ENCODE measurements around the gene CNIH2. TPM values are rescaled to one million over a fixed set of nuclear protein-coding genes. Genes with fewer than 3 reads are reported as not detected.
"Not testable (repeated sequence)": the region's sequence is repeated elsewhere in the genome, so short reads cannot be mapped to it uniquely, and the experiment has no call there.

CNIH2 gene
- polyA plus RNA-seq, 3 donors = 0.16 to 1.3 TPM; not detected in 1

DNA sequence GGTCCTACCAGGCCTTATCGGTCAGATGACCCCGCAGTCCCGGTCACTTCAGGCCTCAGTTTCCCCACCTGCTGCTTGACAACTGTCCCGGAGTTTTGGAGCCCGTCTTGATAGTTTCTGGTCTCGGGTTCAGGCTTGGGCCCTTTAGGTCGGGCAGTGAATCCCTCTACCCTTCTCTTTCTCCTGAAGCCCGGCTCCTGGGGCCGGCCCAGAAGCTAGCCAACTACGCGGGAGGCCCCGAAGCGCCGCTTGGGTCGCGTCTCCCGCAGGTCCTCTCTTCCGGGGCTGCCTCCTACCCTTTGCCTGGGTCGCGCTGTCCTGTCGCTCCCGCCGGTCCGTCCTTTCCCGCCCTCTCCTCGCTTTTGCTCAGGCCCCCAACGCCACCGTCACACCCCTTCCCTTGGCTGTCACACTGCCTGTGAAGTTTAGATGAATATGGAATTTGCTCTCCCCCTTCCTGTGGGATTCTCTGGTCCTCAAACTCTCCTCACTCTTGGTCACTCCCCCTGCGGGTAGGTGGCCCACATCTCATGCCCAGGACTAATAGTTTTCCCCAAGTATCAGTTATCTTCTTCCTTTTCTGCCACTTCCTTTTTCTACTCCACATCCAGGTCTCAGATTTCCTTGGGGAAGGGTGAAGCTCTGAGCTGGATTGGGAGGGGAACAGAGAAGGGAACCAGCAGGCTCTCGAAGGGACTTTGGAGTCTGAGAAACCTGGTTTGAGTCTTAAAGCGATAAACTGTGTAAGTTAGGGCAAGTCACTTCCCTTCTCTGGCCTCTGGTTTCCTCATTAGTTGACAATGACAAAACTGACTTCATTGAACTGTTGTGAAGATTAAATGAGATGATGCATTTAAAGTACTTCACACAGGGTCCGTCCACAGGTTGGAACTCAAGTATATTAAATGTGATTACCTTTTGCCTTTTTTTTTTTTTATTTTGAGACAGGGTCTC is 8.7 kb upstream of the CNIH2 start:
- 1 to 3% (median 2%) methylated on average over 26 to 32 of the region's 32 CpGs for WGBS, 3 donors
- peak overlapping the region; percentile 20 for H3K27ac ChIP-seq (ENCODE audit: low read depth, low read length)

DNA sequence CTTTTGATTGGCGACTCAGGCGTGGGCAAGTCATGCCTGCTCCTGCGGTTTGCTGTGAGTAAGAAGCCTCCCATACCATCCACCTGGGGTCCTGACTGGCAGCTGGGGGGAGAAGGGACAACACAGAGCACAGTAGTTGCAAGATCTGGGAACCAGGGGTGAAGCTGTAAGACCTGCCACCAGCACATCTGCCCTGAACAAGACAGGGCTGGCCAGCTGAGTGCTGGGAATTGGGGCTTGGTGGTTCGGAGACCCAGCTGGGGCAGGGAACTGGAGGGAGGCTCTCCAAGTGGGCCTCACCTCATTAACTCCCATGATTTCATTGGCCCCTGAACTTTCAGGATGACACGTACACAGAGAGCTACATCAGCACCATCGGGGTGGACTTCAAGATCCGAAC is 6.2 kb upstream of the CNIH2 start:
- 91 to 94% (median 93%) methylated on average over 7 of the region's 7 CpGs for WGBS, 3 donors
- H3K27ac ChIP-seq (ENCODE audit: low read depth, low read length) = no peak overlapping the region

DNA sequence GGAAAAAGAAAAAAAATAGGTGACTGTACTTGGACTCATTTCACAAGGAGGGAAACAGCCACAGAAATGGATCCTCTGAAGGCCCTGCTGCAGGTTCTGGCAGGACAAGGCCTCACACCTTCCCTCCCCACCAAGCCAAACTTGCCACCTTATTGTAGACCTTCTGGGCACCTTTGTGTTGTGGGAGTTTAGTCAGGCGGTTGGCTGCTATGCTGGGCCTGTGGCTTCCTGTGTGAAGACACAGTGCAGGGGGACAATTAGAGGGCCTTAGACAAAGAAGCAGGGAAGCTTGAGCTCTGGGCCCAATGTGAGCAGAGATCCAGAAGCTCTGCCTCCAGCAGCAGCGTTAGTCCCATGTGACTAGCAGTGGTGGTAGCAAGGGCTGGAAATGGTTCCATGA is 5.4 kb upstream of the CNIH2 start:
- WGBS, 3 donors = 80 to 100% (median 88%) methylated on average over 2 of the region's 2 CpGs

DNA sequence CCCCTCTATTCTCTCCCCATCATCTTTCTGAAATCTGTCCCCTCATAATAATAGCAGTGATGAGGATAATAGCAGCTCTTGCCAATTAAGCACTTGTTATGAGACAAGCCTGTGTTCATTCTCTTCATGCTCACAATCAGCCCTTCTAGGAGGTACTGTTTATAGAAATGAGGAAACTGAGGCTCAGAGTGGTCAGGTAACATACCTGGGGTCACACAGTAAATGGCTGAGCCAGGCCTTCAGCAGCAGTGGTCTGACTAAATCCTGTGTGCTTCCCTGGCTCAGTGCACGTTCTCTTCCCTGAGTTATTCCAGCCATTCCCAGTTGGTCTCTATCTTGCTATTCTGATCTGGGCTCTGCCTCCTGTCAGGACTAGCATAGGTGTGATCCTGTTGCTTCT is 3.8 kb upstream of the CNIH2 start:
- no peak overlapping the region for H3K27ac ChIP-seq (ENCODE audit: low read depth, low read length)
- WGBS, 3 donors = 69 to 72% (median 72%) methylated on average over 1 of the region's 1 CpG

More for the DNA sequence above, 5.4 kb upstream of the CNIH2 start:
- H3K27ac ChIP-seq (ENCODE audit: low read depth, low read length) = no peak overlapping the region

DNA sequence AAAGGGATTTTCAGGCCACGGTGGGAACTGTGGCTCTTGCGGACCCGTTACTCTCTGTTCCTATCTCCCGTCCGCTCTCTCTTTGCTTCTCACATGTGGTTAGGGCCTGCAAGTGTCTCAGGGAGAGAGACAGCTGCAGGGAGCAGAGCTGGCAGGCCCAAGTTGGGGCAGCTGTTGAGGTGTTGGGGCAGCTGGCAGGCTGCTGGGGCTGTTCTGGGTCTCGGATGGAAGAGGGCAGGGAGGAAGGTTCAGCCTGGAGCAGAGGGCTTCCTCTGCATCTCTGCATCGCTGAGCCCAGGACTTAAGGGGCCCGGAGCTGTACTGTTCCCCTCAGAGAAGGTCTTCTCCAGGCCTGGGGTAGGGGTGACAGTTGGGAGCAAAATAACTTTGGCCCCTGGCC is 2.6 kb upstream of the CNIH2 start:
- WGBS, 3 donors = 95% methylated on average over 8 of the region's 8 CpGs
- no peak overlapping the region for H3K27ac ChIP-seq (ENCODE audit: low read depth, low read length)

DNA sequence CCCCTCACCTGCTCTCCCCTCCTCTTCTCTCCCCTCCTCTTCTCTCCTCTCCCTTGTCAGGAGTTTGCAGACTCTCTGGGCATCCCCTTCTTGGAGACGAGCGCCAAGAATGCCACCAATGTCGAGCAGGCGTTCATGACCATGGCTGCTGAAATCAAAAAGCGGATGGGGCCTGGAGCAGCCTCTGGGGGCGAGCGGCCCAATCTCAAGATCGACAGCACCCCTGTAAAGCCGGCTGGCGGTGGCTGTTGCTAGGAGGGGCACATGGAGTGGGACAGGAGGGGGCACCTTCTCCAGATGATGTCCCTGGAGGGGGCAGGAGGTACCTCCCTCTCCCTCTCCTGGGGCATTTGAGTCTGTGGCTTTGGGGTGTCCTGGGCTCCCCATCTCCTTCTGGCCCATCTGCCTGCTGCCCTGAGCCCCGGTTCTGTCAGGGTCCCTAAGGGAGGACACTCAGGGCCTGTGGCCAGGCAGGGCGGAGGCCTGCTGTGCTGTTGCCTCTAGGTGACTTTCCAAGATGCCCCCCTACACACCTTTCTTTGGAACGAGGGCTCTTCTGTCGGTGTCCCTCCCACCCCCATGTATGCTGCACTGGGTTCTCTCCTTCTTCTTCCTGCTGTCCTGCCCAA is 1.9 kb upstream of the CNIH2 start:
- H3K27ac ChIP-seq (ENCODE audit: low read depth, low read length) = no peak overlapping the region
- WGBS, 3 donors = 85 to 89% (median 87%) methylated on average over 14 of the region's 14 CpGs

DNA sequence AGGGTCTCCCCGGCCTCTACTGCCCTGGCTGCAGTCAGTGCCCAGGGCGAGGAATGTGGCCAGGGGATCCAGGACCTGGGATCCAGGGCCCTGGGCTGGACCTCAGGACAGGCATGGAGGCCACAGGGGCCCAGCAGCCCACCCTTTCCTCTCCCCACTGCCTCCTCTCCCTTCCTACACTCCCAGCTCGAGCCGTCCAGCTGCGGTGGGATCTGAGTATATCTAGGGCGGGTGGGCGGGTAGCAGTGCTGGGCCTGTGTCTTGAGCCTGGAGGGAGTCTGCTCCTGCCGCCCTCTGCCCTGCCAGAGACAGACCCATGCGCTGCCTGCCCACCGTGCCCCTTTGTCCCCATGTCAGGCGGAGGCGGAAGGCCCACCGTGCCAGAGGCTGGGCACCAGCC is 1.4 kb upstream of the CNIH2 start:
- WGBS, 3 donors = 80% methylated on average over 12 to 13 of the region's 13 CpGs

DNA sequence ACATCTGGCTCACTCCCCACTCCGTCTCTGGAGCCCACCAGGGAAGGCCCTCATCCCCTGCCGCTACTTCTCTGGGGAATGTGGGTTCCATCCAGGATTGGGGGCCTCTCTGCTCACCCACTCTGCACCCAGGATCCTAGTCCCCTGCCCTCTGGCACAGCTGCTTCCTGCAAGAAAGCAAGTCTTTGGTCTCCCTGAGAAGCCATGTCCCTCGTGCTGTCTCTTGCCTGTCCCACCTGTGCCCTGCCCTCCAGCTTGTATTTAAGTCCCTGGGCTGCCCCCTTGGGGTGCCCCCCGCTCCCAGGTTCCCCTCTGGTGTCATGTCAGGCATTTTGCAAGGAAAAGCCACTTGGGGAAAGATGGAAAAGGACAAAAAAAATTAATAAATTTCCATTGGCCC is 911 bp upstream of the CNIH2 start:
- WGBS, 3 donors = 57 to 75% (median 58%) methylated on average over 4 of the region's 4 CpGs
- not testable (repeated sequence) for H3K27ac ChIP-seq (ENCODE audit: low read depth, low read length)

More for the DNA sequence above, 1.4 kb upstream of the CNIH2 start:
- not testable (repeated sequence) for H3K27ac ChIP-seq (ENCODE audit: low read depth, low read length)

DNA sequence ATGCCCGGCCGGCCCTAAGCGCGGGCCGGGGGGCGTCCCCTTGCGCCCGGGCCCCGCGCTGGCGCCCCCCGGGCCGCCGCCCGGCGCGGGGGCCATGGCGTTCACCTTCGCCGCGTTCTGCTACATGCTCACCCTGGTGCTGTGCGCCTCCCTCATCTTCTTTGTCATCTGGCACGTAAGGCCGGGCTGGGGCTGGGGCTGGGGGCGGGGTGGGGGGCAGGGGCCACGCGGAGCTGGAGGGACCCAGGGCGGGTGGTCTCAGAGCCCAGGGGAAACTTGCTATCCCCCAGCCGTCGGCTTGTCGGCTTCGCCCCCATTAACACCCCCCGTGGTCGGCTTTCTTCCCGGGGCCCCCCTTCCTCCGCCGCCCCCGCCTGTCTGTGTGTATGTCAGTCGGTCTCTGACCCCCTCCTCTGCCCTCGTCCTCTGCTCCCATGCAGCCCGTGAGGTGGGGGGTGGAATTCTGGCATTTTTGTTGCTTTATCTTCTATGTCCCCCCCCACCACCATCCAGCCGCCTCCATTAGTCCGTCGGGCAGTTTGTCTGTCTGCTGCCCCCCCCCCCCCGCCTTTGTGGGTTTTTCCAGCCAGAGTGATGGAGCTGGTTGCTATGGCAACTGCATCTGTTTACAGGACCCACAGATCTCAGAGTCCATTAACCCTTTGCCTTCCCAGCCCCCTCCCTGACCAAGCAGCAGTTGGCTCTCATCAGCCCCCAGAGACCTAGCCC is 552 bp downstream of the CNIH2 start:
- WGBS, 3 donors = 4 to 6% (median 4%) methylated on average over 21 to 45 of the region's 45 CpGs
- H3K27ac ChIP-seq (ENCODE audit: low read depth, low read length) = no peak overlapping the region

DNA sequence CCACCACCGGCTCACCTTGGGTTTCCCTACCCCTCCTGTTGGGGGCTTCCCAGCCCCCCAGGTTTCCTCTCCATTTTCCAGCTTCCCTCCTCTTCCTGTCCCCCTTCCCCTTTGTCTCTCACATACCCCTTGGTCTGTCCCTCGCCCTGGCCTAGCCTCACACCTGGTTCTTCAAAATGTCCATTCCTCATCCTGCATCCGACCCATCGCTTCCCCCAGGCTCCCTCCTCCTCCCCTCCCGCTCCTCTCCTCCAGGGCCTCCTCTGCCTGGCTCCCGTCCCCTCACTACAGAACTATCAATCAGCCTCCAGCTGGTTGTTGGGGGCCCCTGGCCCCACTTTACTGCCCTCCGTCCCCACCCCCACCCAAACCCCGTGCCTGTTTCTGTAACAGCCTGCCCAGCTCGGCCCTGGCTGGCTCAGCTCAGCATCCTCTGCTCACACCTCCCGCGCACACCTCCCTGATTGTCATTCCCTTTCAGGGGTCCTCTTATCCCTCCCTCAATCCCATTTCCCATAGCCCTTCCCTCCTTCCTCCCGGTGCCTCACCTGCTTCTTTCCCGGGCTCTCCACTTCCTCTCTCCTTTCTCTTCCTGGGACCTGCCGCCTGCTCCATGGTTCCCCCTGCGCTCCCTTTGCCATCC is 1.2 kb downstream of the CNIH2 start:
- 65 to 72% (median 70%) methylated on average over 15 of the region's 15 CpGs for WGBS, 3 donors

DNA sequence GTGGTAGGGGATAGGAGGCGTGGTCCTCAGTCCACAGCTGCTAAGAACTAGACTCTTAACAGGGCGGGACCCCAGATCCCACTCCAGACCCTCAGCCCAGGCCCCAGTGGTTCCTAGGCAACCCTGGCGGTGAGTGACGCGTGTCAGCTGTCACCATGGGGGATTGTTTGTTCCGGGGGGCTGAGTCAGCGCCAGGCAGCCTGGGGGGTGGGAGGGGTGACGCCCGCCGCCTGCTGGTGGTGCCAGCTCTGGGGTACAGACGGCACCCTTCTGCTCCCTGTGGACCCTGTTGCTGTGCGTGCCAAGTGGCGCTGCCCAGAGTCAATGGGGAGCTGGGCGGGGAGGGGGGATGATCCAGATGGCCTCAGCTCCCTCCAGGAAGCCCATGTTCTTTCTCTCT is 2.5 kb downstream of the CNIH2 start:
- WGBS, 3 donors = 74 to 87% (median 85%) methylated on average over 9 to 14 of the region's 14 CpGs
- H3K27ac ChIP-seq (ENCODE audit: low read depth, low read length) = no peak overlapping the region

More for the DNA sequence above, 1.2 kb downstream of the CNIH2 start:
- no peak overlapping the region for H3K27ac ChIP-seq (ENCODE audit: low read depth, low read length)

DNA sequence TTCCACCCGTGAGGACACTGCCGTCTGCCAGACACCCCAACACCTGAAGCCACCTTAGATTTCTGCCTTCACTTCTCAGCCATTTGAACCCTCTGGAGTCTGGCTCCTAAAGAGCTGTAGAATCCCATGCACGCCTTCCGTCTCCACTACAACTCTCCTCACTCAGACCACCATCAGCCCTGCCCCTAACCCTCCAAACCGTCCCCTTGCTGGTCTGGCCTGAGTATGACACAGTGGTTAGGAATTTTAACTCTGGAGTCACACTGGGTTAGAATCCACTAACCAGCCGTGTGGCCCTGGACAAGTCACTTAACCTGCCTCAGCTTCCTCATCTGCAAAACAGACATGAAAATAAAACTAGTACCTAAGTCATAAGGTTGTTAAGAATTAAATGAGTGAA is 3.0 kb downstream of the CNIH2 start:
- WGBS, 3 donors = 86 to 92% (median 88%) methylated on average over 6 of the region's 6 CpGs

DNA sequence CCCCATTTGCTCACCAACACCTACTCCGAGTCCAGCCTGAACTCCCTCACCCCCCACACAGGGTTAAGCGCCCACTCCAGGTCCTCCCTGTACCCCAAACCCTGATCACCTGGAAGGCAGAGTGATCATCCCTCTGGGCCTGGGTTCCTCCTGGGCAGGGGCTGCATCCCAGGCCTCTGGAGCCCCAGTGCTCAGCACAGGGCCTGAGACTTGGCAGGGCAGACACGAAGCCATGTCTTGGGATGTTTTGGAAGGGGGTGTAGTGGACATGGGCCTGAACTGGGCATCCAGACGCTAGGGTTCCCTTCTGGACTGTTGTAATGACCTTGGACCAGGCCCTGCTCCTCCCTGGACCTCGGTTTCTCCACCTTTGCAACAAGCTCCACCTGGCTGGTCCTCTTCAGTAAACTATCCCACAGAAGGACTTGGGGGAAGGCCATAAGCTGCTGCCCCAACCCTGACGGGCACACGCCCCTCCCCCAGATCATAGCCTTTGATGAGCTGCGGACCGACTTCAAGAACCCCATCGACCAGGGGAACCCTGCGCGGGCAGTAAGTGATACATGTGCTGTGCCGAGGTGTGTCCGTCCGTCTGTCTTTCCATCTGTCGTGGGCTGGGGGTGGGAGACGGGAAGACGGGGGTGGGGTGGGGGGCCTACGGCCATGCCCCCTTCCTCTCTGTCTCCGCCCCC is 3.9 kb downstream of the CNIH2 start:
- 16 to 34% (median 27%) methylated on average over 19 to 20 of the region's 20 CpGs for WGBS, 3 donors
- H3K27ac ChIP-seq (ENCODE audit: low read depth, low read length) = no peak overlapping the region

More for the DNA sequence above, 3.0 kb downstream of the CNIH2 start:
- no peak overlapping the region for H3K27ac ChIP-seq (ENCODE audit: low read depth, low read length)

DNA sequence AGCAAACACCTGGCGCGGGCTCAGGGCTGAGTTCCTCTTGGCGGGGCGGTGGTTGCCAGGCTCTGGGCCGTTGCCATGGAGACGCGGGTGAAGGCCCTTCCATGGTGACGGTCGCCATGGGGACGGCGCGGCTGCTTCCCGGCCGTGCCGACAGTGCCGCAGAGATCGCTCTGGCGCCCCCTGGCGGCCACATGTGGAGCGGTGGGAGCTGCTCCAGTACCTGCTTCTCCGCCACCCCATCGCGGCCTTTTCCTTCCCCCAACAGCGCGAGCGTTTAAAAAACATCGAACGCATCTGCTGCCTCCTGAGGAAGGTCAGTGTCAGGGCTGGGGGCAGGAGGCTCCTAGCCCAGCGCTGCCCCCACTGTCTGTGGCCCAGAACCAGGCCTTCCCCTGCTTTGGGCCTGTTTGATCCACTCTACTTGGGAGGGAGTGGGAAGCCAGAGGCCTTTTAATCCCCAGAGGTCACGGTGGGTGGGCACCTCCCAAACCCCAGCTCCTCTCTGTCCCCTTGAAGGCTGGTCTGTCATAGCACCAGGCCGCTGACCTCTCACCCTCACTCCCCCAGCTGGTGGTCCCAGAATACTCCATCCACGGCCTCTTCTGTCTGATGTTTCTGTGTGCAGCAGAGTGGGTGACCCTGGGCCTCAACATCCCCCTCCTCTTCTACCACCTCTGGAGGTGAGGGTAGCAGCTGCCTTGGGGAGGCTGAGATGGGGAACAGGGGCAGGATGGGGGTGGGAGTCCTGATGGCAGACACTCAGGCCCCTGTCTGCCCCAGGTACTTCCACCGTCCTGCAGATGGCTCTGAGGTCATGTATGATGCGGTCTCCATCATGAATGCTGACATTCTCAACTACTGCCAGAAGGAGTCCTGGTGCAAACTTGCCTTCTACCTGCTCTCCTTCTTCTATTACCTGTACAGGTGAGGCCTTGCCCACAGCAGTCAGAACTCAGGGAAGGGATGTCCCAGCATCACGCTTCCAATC is 4.8 kb downstream of the CNIH2 start:
- H3K27ac ChIP-seq (ENCODE audit: low read depth, low read length) = no peak overlapping the region

DNA sequence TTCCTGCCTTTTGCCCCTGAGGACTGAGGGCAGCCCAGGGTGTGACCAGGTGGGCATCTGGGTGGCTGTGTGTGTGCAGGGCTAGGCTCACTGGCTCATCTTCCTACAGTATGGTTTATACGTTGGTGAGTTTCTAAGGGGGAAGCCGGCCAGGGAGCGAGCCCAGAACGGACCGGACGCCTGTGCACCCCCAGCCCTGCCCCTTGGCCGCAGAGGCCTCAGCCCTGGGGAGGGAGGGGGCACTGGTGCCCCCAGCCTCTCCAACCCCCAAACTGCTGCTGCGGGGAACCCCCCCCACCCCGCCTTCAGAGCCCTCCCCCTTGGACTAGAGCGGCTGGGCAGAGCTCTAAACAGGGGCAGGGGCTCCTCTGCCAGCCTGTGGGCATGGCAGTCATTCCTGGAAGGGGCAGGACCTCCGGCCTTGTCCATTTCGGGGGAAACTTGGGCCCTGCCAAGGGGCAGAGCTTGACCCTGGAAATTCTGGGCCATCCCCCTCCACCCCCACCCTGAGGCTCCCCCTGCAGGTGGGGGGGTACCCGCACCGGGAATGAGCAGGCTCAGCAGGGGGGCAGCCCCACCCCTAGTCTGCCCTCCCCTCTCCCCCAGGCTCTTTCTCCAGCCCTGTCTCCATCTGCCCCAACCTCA is 5.6 kb downstream of the CNIH2 start:
- WGBS, 3 donors = 79 to 83% (median 82%) methylated on average over 13 to 14 of the region's 14 CpGs
- no peak overlapping the region for H3K27ac ChIP-seq (ENCODE audit: low read depth, low read length)

More for the DNA sequence above, 4.8 kb downstream of the CNIH2 start:
- 15 to 16% (median 15%) methylated on average over 33 to 35 of the region's 35 CpGs for WGBS, 3 donors

DNA sequence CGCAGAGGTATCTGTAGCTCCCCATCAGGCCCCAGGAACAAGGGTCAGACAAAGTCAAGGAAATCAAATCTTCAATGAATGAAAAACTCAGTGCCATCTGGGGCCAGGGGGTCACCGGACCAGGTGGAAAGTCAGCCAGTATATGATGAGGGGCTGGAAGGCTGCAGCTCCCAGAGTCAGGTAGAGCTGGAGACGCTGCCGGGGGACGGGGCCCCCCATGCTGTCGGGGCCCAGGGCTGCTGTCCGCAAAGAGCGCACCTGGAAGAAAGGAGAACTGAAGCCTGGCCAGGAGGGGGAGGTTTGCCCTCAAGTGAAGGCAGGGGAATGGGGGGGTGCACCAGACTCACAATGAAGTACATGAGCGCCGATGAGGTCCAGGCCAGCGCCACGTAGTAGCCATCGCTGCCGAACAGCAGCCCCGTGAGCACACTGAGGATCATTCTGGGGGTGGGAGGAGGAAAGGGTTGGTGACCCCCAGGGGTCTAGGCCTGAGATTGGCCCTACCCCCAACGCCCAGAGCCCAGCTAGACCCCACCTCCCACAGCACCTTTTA is 6.6 kb downstream of the CNIH2 start:
- WGBS, 3 donors = 92 to 95% (median 94%) methylated on average over 15 to 16 of the region's 16 CpGs
- H3K27ac ChIP-seq (ENCODE audit: low read depth, low read length) = no peak overlapping the region
